Activated B cell treated with CpG ODN at 0.5 μM for 24 hours (primary cell): ENCODE measurements around the gene SNAPC3. TPM values are rescaled to one million over a fixed set of nuclear protein-coding genes. Genes with fewer than 3 reads are reported as not detected.

ENCODE experiments used
- ATAC-seq: fragments of 200-7000 bp; cut with Tn5 transposase; one replicate; pipeline ENCODE4 v1.10.0; 2021; ENCODE audit warnings: low read depth, mild to moderate bottlenecking, moderate library complexity
- CTCF ChIA-PET: fragments of 350-600 bp; sonication (Branson Sonifier 250); formaldehyde crosslinking; loops from one replicate; lab custom pipeline; 2021; ENCODE audit warnings: antibody characterized with exemption; lab: Charles Lee
- POLR2A ChIA-PET: fragments of 350-600 bp; sonication (Branson Sonifier 250); formaldehyde crosslinking; loops from one replicate; lab custom pipeline; 2021; ENCODE audit warnings: antibody characterized with exemption; lab: Charles Lee
- DNase-seq: peaks from one replicate; pipeline ENCODE4 v3.0.0; 2022
- H3K27ac Mint-ChIP-seq: one replicate; pipeline ENCODE4 v1.8.0; 2020; ENCODE audit warnings: mixed read lengths
- H3K27me3 Mint-ChIP-seq: one replicate; pipeline ENCODE4 v1.8.0; 2021; ENCODE audit warnings: mixed read lengths
- H3K36me3 Mint-ChIP-seq: one replicate; pipeline ENCODE4 v1.8.0; 2021; ENCODE audit warnings: low read depth, mixed read lengths
- H3K4me1 Mint-ChIP-seq: one replicate; pipeline ENCODE4 v1.8.0; 2021; ENCODE audit warnings: mixed read lengths
- H3K4me3 Mint-ChIP-seq: one replicate; pipeline ENCODE4 v1.8.0; 2020; ENCODE audit warnings: mild to moderate bottlenecking, mixed read lengths
- H3K9me3 Mint-ChIP-seq: one replicate; pipeline ENCODE4 v1.8.0; 2020; ENCODE audit warnings: mixed read lengths
- CTCF ChIP-seq: fragments of 200-600 bp; IDR thresholded peaks from one replicate; pipeline ENCODE4 v1.8.0; 2022; ENCODE audit warnings: antibody characterized with exemption, mild to moderate bottlenecking
- intact Hi-C: fragments of 100-400 bp; cut with micrococcal nuclease; formaldehyde crosslinking; loops from one replicate; pipeline ENCODE4 v1.15.1; 2024
- total RNA-seq: library from RNA; stranded (reverse); gene quantifications from 2 replicates; pipeline ENCODE4 v1.2.3, GENCODE V29; 2022

Gene SNAPC3
- 36.4 and 37.6 TPM in 2 replicates for total RNA-seq

DNA sequence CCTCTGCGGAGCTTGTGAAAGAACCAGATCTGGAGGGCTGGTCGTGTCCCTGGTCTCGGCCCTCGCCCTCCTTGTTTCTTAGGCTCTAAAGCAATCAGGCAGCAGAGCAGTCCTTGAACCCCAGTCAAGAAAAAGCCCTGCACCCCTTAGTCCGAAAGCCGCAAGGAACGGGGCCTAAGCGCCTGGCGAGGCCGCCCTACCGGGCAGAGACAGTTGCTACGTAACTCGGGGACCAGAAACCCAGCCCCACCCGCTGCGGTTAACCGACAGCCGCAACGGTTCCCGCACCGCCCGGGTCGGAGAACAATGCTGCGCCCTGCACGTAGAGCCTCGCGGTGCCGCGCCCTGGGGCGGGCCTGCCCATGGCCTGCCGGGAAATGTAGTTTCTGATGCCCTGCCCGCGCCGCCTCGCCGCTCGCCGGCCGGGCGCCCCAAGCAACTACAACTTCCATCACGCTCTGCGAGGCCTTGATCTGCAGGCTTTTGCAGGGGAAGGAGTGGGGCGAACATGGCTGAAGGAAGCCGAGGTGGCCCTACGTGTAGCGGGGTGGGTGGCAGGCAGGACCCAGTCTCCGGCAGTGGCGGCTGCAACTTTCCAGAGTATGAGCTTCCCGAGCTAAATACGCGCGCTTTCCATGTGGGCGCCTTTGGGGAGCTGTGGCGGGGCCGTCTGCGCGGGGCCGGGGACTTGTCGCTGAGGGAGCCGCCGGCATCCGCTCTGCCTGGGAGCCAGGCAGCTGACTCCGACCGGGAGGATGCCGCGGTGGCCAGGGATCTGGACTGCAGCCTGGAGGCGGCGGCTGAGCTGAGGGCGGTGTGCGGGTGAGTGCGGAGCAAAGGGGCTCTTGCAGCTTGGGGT, at the start of gene SNAPC3:
Gene SNAPC3 (plus strand): TSS at position 505 of the 859 bp plus-strand sequence. CDS start 4 bp downstream, at position 509.
- Mint-ChIP-seq H3K4me1 (peaks cover 39% of the 10 kb centered on the region), H3K4me3 (peak within 1 kb of the TSS; percentile 91), H3K27ac (peak within 1 kb of the TSS; percentile 87), H3K9me3 (no peaks in the 10 kb centered on the region), H3K36me3 (peaks cover 31% of the 10 kb centered on the region), H3K27me3 (no peaks in the 10 kb centered on the region)
- CTCF ChIA-PET, result interaction anchor here (1.1 kb wide), 1 partner anchor 145 kb away, joined by 4 read pairs; no protein-coding TSS in a partner anchor
- ATAC-seq, result peak; percentile 95
- no peak for TF ChIP-seq CTCF
- DNase-seq, result peak; percentile 90
- intact Hi-C loops, result loop anchor here (1.0 to 10.0 kb wide), 10 partner anchors 45 to 728 kb away; partner anchors contain the start of gene ZDHHC21
- POLR2A ChIA-PET, result interaction anchor here (0.9 to 2.2 kb wide), 5 partner anchors 75 to 194 kb away, joined by 3 to 16 read pairs (median 4); partner anchors contain the start of genes CCDC171, PSIP1 and TTC39B

GRCh38 chr9:15373881-15374280, 48.8 kb upstream of the SNAPC3 start:
- Mint-ChIP-seq H3K27me3 (peaks cover 9% of the 10 kb centered on the region), H3K36me3 (no peaks in the 10 kb centered on the region), H3K27ac (no peak overlapping the region), H3K4me1 (peaks cover 7% of the 10 kb centered on the region), H3K9me3 (no peaks in the 10 kb centered on the region), H3K4me3 (no peak overlapping the region)
- CTCF ChIA-PET, result no interaction called here
- intact Hi-C loops, result no loop called here
- POLR2A ChIA-PET, result no interaction called here
- no peak for TF ChIP-seq CTCF
- DNase-seq (no peak), ATAC-seq (no peak)

DNA sequence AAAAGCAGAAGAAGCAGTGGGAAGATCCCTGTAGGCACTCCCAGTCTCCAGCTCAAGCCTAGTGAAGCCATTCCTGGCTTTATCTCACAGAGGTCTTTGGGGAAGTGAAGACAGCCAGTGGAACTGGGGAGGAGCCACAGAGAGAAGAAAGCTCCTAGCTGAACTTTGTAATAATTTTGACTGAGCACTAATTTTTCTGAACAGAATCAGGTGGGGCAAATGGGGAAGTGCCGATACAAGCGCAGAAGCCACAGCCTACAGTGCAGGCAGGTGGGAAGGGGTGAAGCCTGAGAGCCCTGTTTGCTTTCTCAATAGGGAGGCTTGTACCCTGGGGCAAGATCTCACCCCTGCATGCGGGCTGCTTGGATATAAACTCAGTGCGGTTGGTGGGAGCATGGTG, 48.4 kb upstream of the SNAPC3 start:
- H3K4me1 Mint-ChIP-seq, result peaks cover 7% of the 10 kb centered on the region
- intact Hi-C loops, result no loop called here
- no peaks in the 10 kb centered on the region for H3K36me3 Mint-ChIP-seq
- peaks cover 10% of the 10 kb centered on the region for H3K27me3 Mint-ChIP-seq
- H3K9me3 Mint-ChIP-seq, result no peaks in the 10 kb centered on the region
- CTCF ChIA-PET, result no interaction called here
- DNase-seq (no peak), ATAC-seq (peak; percentile 40)
- no peak overlapping the region for H3K4me3 Mint-ChIP-seq
- no peak for TF ChIP-seq CTCF
- no peak overlapping the region for H3K27ac Mint-ChIP-seq
- POLR2A ChIA-PET, result no interaction called here

GRCh38 chr9:15374825-15375224, 47.9 kb upstream of the SNAPC3 start:
- no peak for TF ChIP-seq CTCF
- ATAC-seq, result no peak
- ChIA-PET CTCF (no interaction called here), POLR2A (interaction anchor here (0.7 kb wide), 1 partner anchor 10 kb away, joined by 3 read pairs; no protein-coding TSS in a partner anchor)
- Mint-ChIP-seq H3K27ac (no peak overlapping the region), H3K9me3 (no peaks in the 10 kb centered on the region), H3K27me3 (peaks cover 15% of the 10 kb centered on the region), H3K4me3 (no peak overlapping the region), H3K4me1 (peaks cover 7% of the 10 kb centered on the region), H3K36me3 (no peaks in the 10 kb centered on the region)
- DNase-seq, result no peak
- intact Hi-C loops, result no loop called here
